Right cardiac atrium (tissue), 5 donors: Measurements from ENCODE around the gene LCA5. TPM values are rescaled to one million over a fixed set of nuclear protein-coding genes. Genes with fewer than 3 reads are reported as not detected.
"Not testable (repeated sequence)": the region's sequence is repeated elsewhere in the genome, so short reads cannot be mapped to it uniquely, and the experiment has no call there.

Source experiments
- ATAC-seq, 2 donors: fragments of 200-7000 bp; cut with Tn5 transposase; one replicate each; pipeline versions ENCODE4 v1.8.0 to v1.9.1; 2020; ENCODE audit warnings: moderate library complexity in 2 of 2, mild to moderate bottlenecking in 1 of 2
- DNase-seq, 3 donors: peaks; one replicate each; pipeline ENCODE4 v3.0.0-alpha.2; 2020
- H3K27ac ChIP-seq: one replicate; pipeline ENCODE4 v1.5.1; 2013; ENCODE audit warnings: mild to moderate bottlenecking, low read length, control low read depth, moderate library complexity
- H3K27me3 ChIP-seq: one replicate; pipeline ENCODE4 v1.6.1; 2013; ENCODE audit not compliant: control insufficient read depth, insufficient read depth
- H3K4me1 ChIP-seq: one replicate; pipeline ENCODE4 v1.6.1; 2013; ENCODE audit warnings: low read length; ENCODE audit not compliant: control insufficient read depth, insufficient read depth
- H3K4me3 ChIP-seq: one replicate; pipeline ENCODE4 v1.5.1; 2013; ENCODE audit warnings: low read length, control low read depth
- H3K9me3 ChIP-seq: one replicate; pipeline ENCODE4 v1.6.1; 2013; ENCODE audit warnings: low read length; ENCODE audit not compliant: control insufficient read depth
- WGBS: extraction: QIAGEN DNeasy Blood & Tissue Kit; methylation state at CpG from one replicate; pipeline ENCODE4 v1.1.7; 2013; 5-methylcytosine and 5-hydroxymethylcytosine counted together
- intact Hi-C, 4 donors: fragments of 100-400 bp; cut with DNase I; formaldehyde crosslinking; loops; one replicate each; pipeline versions ENCODE4 v1.11.0 to v1.14.0; 2022 to 2023
- long read RNA-seq, 4 donors: library from polyadenylated mRNA; unstranded; transcript quantifications; one replicate each; pipeline ENCODE4 v2.0.0, GENCODE V29; 2020 to 2021
- polyA plus RNA-seq: library from polyadenylated mRNA; stranded (reverse); fragments of 200-250 nt; gene quantifications from one replicate; pipeline ENCODE4 v1.2.3, GENCODE V29; 2013
- total RNA-seq, 4 donors: library from RNA; stranded (reverse); fragmentation: NEBNext Ultra II Directional; extraction: Animal tissue kit (Norgen Biotek cat#: 25700); gene quantifications; one replicate each; pipeline ENCODE4 v1.2.1, GENCODE V29; 2021
- donor health status: healthy with polysubstance abuse.
- donor health status: DM: no; HTN: yes; CAD: no.
- donor health status: DM: no; HTN: no; CAD: no.
- donor health status: DM: no; HTN: yes; CAD: no; lungs with severe emphysema.
- donor health status: DM: yes; HTN: yes; CAD: no.

The LCA5 gene
- total RNA-seq (1 to 10 TPM; 2.8 to 4.1 (median 3.7) TPM), polyA plus RNA-seq (1.6 TPM)
- long read RNA-seq, donor 1, partial matches to known transcripts: 1 of 6 reads
- long read RNA-seq, donor 1, other reads (novel, unspliced or antisense): 5 of 6 reads
- long read RNA-seq, donor 2, full-length matches to known transcripts: 2 of 2 reads
- long read RNA-seq, donor 2, partial matches to known transcripts: 0 of 2 reads
- long read RNA-seq, donor 2, other reads (novel, unspliced or antisense): 0 of 2 reads
- long read RNA-seq, donor 3, full-length matches to known transcripts: 2 of 10 reads
- long read RNA-seq, donor 3, partial matches to known transcripts: 6 of 10 reads
- long read RNA-seq, donor 3, other reads (novel, unspliced or antisense): 2 of 10 reads
- long read RNA-seq, donor 4, full-length matches to known transcripts: 1 of 3 reads
- long read RNA-seq, donor 4, partial matches to known transcripts: 0 of 3 reads
- long read RNA-seq, donor 4, other reads (novel, unspliced or antisense): 2 of 3 reads

GRCh38 chr6:79536954-79537747 is at the start of gene LCA5:
LCA5 (minus strand) TSS chr6:79537430; CDS start chr6:79518894, 18,536 bp downstream.
- H3K4me3 ChIP-seq: peak within 1 kb of the TSS; percentile 93
- H3K27me3 ChIP-seq: no peaks in the 10 kb centered on the region
- peak within 1 kb of the TSS; percentile 100 for H3K27ac ChIP-seq
- H3K9me3 ChIP-seq: no peaks in the 10 kb centered on the region
- peak; percentile 94 to 96 (median 95) for DNase-seq
- no peaks in the 10 kb centered on the region for H3K4me1 ChIP-seq
- peak; percentile 99 to 100 for ATAC-seq
- under 1% methylated on average over 56 of the region's 56 CpGs for WGBS
- intact Hi-C loops: no loop called here

DNA sequence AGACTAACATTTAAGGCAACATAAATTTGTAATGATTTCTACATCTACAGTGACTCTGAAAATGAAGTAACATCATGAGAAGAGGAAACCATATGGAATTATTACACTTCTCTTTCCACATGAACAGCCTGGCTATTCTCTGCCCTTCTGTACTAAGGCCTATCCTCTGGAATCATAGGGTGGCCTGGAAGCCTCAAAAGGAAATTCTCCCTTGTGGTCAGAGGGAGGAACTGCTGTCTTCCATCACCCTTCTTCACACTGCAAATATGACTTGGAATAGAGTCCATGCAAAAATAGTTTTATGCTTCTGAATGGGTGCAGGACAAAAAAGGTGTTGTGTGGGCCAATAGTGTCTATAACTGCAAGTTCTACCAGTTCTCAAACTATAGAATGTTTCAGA is 49.3 kb upstream of the LCA5 start:
- H3K9me3 ChIP-seq: no peaks in the 10 kb centered on the region
- DNase-seq (no peak), ATAC-seq (no peak)
- no peak overlapping the region for H3K27ac ChIP-seq
- no peaks in the 10 kb centered on the region for H3K27me3 ChIP-seq
- intact Hi-C loops: no loop called here
- H3K4me3 ChIP-seq: no peak overlapping the region
- no peaks in the 10 kb centered on the region for H3K4me1 ChIP-seq

- 69% methylated on average over 2 of the region's 2 CpGs for WGBS
Observed at GRCh38 chr6:79584332-79584731, 47.1 kb upstream of the LCA5 start.

GRCh38 chr6:79577926-79578325 is 40.7 kb upstream of the LCA5 start:
- 94% methylated on average over 6 of the region's 6 CpGs for WGBS
- ATAC-seq, H3K27me3 ChIP-seq, H3K27ac ChIP-seq, H3K4me3 ChIP-seq, DNase-seq, H3K4me1 ChIP-seq, H3K9me3 ChIP-seq: not testable (repeated sequence)
- intact Hi-C loops: loop anchor here in 3 of 4 donors (10.0 kb wide), 1 partner anchor 137 kb away; no protein-coding TSS in a partner anchor

More at GRCh38 chr6:79584332-79584731, 47.1 kb upstream of the LCA5 start:
- Histone ChIP-seq H3K27me3 (no peaks in the 10 kb centered on the region), H3K27ac (no peak overlapping the region), H3K4me3 (no peak overlapping the region), H3K9me3 (no peaks in the 10 kb centered on the region), H3K4me1 (no peaks in the 10 kb centered on the region)
- no peak for DNase-seq
- intact Hi-C loops: no loop called here
- no peak for ATAC-seq

DNA sequence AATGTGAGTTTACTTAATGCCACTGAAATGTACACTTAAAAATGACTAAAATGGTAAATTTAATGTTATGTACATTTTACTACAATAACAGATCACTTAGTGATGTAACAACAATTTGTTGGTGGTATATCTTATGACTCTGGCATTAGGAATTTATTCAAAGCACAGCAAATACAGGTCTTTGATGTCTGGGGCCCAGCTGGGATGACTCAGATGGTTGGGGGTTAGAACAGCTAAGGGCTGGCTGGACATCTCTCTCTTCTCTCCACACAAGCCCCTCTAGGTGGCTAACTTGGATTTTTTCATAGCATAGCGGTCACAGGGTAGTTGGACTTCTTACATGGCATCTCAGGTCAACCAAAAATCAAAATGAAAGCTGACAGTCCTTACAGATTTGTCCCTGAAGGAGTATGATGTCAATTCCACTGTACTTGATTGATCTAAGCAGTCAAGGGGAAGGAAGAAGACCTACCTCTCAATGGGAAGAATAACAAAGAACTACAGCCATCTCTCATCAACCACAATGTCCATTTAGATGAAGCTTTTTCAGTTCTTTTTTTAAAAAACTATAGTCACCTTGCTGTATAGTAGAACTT is 37.5 kb upstream of the LCA5 start:
- H3K9me3 ChIP-seq: no peaks in the 10 kb centered on the region
- H3K4me1 ChIP-seq: peaks cover 4% of the 10 kb centered on the region
- WGBS: 92% methylated on average over 1 of the region's 1 CpG
- H3K4me3 ChIP-seq: no peak overlapping the region
- ATAC-seq: no peak
- no peak for DNase-seq
- H3K27me3 ChIP-seq: no peaks in the 10 kb centered on the region
- intact Hi-C loops: loop anchor here (5.0 to 10.0 kb wide), 3 partner anchors 138 to 238 kb away; no protein-coding TSS in a partner anchor
- H3K27ac ChIP-seq: no peak overlapping the region

GRCh38 chr6:79574174-79574573 is 36.9 kb upstream of the LCA5 start:
- Histone ChIP-seq H3K9me3 (no peaks in the 10 kb centered on the region), H3K4me1 (peaks cover 4% of the 10 kb centered on the region), H3K4me3 (no peak overlapping the region), H3K27me3 (no peaks in the 10 kb centered on the region), H3K27ac (no peak overlapping the region)
- ATAC-seq (no peak), DNase-seq (no peak)
- intact Hi-C loops: loop anchor here (5.0 to 10.0 kb wide), 3 partner anchors 138 to 238 kb away; no protein-coding TSS in a partner anchor
- 96% methylated on average over 1 of the region's 1 CpG for WGBS

DNA sequence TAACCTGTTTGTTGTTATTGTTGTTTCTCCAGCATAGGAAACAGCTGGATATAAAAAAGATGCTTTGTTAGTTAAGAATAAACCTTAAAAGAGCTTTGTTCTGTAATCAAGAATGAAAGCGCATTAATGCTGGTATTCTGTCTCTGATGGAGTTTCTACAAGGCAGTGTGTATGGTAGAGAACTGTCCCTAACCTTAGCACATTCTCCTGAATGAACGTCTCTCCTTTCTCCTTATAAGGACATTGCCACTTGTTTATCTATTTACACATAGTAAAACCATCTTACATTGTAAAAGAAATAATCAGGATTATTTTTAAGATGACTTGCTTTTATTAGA is 33.8 kb upstream of the LCA5 start:
- H3K27ac ChIP-seq: no peak overlapping the region
- H3K27me3 ChIP-seq: no peaks in the 10 kb centered on the region
- intact Hi-C loops: loop anchor here (5.0 to 10.0 kb wide), 3 partner anchors 141 to 241 kb away; no protein-coding TSS in a partner anchor
- ATAC-seq (peak in 1 of 2 donors; percentile 26), DNase-seq (no peak)
- H3K4me3 ChIP-seq: peak overlapping the region; percentile 73
- peaks cover 4% of the 10 kb centered on the region for H3K4me1 ChIP-seq
- WGBS: 34% methylated on average over 2 of the region's 2 CpGs
- no peaks in the 10 kb centered on the region for H3K9me3 ChIP-seq

GRCh38 chr6:79570129-79571029 is 33.1 kb upstream of the LCA5 start:
- no peaks in the 10 kb centered on the region for H3K27me3 ChIP-seq
- intact Hi-C loops: loop anchor here (5.0 to 10.0 kb wide), 3 partner anchors 142 to 242 kb away; no protein-coding TSS in a partner anchor
- peak overlapping the region; percentile 73 for H3K4me3 ChIP-seq
- no peak for DNase-seq
- no peak overlapping the region for H3K27ac ChIP-seq
- H3K9me3 ChIP-seq: no peaks in the 10 kb centered on the region
- 16% methylated on average over 3 of the region's 3 CpGs for WGBS
- H3K4me1 ChIP-seq: peaks cover 4% of the 10 kb centered on the region
- ATAC-seq: peak; percentile 57 to 62

DNA sequence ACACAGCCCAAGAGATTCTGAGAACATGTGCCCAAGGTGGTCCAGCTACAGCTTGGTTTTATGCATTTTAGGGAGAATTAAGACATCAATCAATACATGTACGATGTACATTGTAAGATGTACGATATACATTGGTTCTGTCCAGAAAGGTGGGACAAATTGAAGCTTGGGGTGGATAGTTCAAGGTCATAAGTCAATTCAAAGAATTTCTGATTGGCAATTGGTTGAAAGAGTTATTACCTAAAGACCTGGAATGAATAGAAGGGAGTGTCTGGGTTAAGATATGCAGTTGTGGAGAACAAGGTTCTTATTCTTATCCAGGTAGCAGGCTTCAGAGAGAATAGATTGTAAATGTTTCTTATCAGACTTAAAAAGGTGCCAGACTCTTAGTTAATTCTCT is 31.8 kb upstream of the LCA5 start:
- 94% methylated on average over 2 of the region's 2 CpGs for WGBS
- no peak for DNase-seq
- no peak overlapping the region for H3K27ac ChIP-seq
- intact Hi-C loops: loop anchor here in 2 of 4 donors (10.0 kb wide), 1 partner anchor 106 kb away; no protein-coding TSS in a partner anchor
- H3K9me3 ChIP-seq: no peaks in the 10 kb centered on the region
- no peak for ATAC-seq
- H3K27me3 ChIP-seq: no peaks in the 10 kb centered on the region
- peaks cover 2% of the 10 kb centered on the region for H3K4me1 ChIP-seq
- no peak overlapping the region for H3K4me3 ChIP-seq

- no peak for DNase-seq
- Histone ChIP-seq H3K27ac (no peak overlapping the region), H3K4me3 (no peak overlapping the region), H3K27me3 (no peaks in the 10 kb centered on the region), H3K9me3 (no peaks in the 10 kb centered on the region), H3K4me1 (no peaks in the 10 kb centered on the region)
- ATAC-seq: no peak
- intact Hi-C loops: loop anchor here in 2 of 4 donors (10.0 kb wide), 1 partner anchor 110 kb away; no protein-coding TSS in a partner anchor
- 64% methylated on average over 2 of the region's 2 CpGs for WGBS
Observed at GRCh38 chr6:79564636-79565035, 27.4 kb upstream of the LCA5 start.
